ENCODE results near the gene HSPB2. TPM values are rescaled to one million over a fixed set of nuclear protein-coding genes. Genes with fewer than 3 reads are reported as not detected.

The HSPB2 gene
- total and polyA plus RNA-seq, 2 of the 4 experiments (the other 2 are of a cell fraction): 0.18 to 0.55 TPM

Small RNAs within 50 kb of the gene (microRNA-seq; reads per million reads assigned to microRNA genes)
- gene C11orf52 (ENCODE audit: insufficient read depth, insufficient read length) (not detected), gene GNG5P3 (ENCODE audit: insufficient read depth, insufficient read length) (not detected), gene RNA5SP351 (ENCODE audit: insufficient read depth, insufficient read length) (not detected), gene RPL37AP8 (ENCODE audit: insufficient read depth, insufficient read length) (not detected)

Small RNAs within 50 kb of the gene (small RNA-seq; reads per million reads assigned to genes)
- 0 reads per million in 5 experiments for gene C11orf52
- gene GNG5P3: 0 reads per million in 5 experiments
- gene RNA5SP351: 0 reads per million in 5 experiments
- 0 reads per million in 5 experiments for gene RPL37AP8

Other genes with a start within 250 kb of the HSPB2 start
- 52.8 and 62.9 TPM in 2 replicates for gene PPP2R1B, start 146.3 kb upstream of the HSPB2 start, total RNA-seq (2012; rRNA removed)
- 22.4 and 23.0 TPM in 2 replicates for gene PPP2R1B, start 146.3 kb upstream of the HSPB2 start, polyA plus RNA-seq (2012; rRNA removed)
- 35.7 and 44.7 TPM in 2 replicates for gene ALG9, start 41.2 kb upstream of the HSPB2 start, total RNA-seq (2012; rRNA removed)
- 18.2 and 20.7 TPM in 2 replicates for gene ALG9, start 41.2 kb upstream of the HSPB2 start, polyA plus RNA-seq (2012; rRNA removed)
- gene FDXACB1, start 33.6 kb upstream of the HSPB2 start, total RNA-seq (2012; rRNA removed): 3.0 and 3.3 TPM in 2 replicates
- 1.3 and 1.7 TPM in 2 replicates for gene FDXACB1, start 33.6 kb upstream of the HSPB2 start, polyA plus RNA-seq (2012; rRNA removed)
- 8.9 and 10.2 TPM in 2 replicates for gene CFAP68, start 33.2 kb upstream of the HSPB2 start, total RNA-seq (2012; rRNA removed)
- 17.0 and 19.9 TPM in 2 replicates for gene CFAP68, start 33.2 kb upstream of the HSPB2 start, polyA plus RNA-seq (2012; rRNA removed)
- gene CRYAB, start 964 bp upstream of the HSPB2 start, total RNA-seq (2012; rRNA removed): 3.9 and 6.5 TPM in 2 replicates
- 16.5 and 19.5 TPM in 2 replicates for gene CRYAB, start 964 bp upstream of the HSPB2 start, polyA plus RNA-seq (2012; rRNA removed)
- 0.28 and 0.90 TPM in 2 replicates for gene C11orf52, start 6.2 kb downstream of the HSPB2 start, total RNA-seq (2012; rRNA removed)
- gene C11orf52, start 6.2 kb downstream of the HSPB2 start, polyA plus RNA-seq (2012; rRNA removed): 1.0 and 1.1 TPM in 2 replicates
- 10.4 and 11.1 TPM in 2 replicates for gene DIXDC1, start 24.6 kb downstream of the HSPB2 start, total RNA-seq (2012; rRNA removed)
- gene DIXDC1, start 24.6 kb downstream of the HSPB2 start, polyA plus RNA-seq (2012; rRNA removed): 5.3 and 5.9 TPM in 2 replicates
- 27.2 and 33.1 TPM in 2 replicates for gene DLAT, start 112.7 kb downstream of the HSPB2 start, total RNA-seq (2012; rRNA removed)
- gene DLAT, start 112.7 kb downstream of the HSPB2 start, polyA plus RNA-seq (2012; rRNA removed): 15.3 and 15.5 TPM in 2 replicates
- 1.1 and 2.2 TPM in 2 replicates for gene PIH1D2, start 161.3 kb downstream of the HSPB2 start, total RNA-seq (2012; rRNA removed)
- 0.89 and 1.1 TPM in 2 replicates for gene PIH1D2, start 161.3 kb downstream of the HSPB2 start, polyA plus RNA-seq (2012; rRNA removed)
- 17.2 and 24.4 TPM in 2 replicates for gene NKAPD1, start 161.6 kb downstream of the HSPB2 start, total RNA-seq (2012; rRNA removed)
- gene NKAPD1, start 161.6 kb downstream of the HSPB2 start, polyA plus RNA-seq (2012; rRNA removed): 7.1 and 8.4 TPM in 2 replicates
- gene TIMM8B, start 174.0 kb downstream of the HSPB2 start, total RNA-seq (2012; rRNA removed): 35.5 and 48.9 TPM in 2 replicates
- 103 and 119 TPM in 2 replicates for gene TIMM8B, start 174.0 kb downstream of the HSPB2 start, polyA plus RNA-seq (2012; rRNA removed)
- 83.2 and 130 TPM in 2 replicates for gene SDHD, start 174.1 kb downstream of the HSPB2 start, total RNA-seq (2012; rRNA removed)
- gene SDHD, start 174.1 kb downstream of the HSPB2 start, polyA plus RNA-seq (2012; rRNA removed): 165 and 166 TPM in 2 replicates

Measured in IMR-90 (cell line).